HEK293 (cell line): ENCODE data around the gene AARS2.
A peak's percentile ranks its signal among the peaks of the same experiment; 100 is the strongest.

Experiments
- CTCF ChIA-PET: fragments of 350-600 bp; formaldehyde crosslinking; extraction: SDS; loops from one replicate; lab custom pipeline; 2021; ENCODE audit warnings: antibody characterized with exemption; lab: Yijun Ruan, JAX
- POLR2A ChIA-PET: fragments of 300-600 bp; formaldehyde crosslinking; extraction: SDS; loops from one replicate; lab custom pipeline; 2020; ENCODE audit warnings: antibody characterized with exemption, inconsistent platforms; lab: Yijun Ruan, JAX
- H3K27ac ChIP-seq: fragments of 200-500 bp; sonication (Bioruptor generic); 2 replicates; pipeline ENCODE4 v1.5.1; 2014; ENCODE audit warnings: low read depth, low read length, control low read depth, inconsistent platforms; ENCODE audit errors: extremely low read depth
- H3K36me3 ChIP-seq, 2 experiments: fragments of 200-500 bp in 1 of 2; sonication (Bioruptor generic) in 1 of 2; 1 replicate in 1 of 2; 2 replicates in 1 of 2; pipeline ENCODE4 v1.5.1; 2014 to 2017; ENCODE audit warnings: inconsistent platforms in 2 of 2, low read length in 2 of 2; ENCODE audit not compliant: control insufficient read depth in 2 of 2, insufficient read depth in 1 of 2
- H3K4me1 ChIP-seq: fragments of 200-500 bp; sonication (Bioruptor generic); 2 replicates; pipeline ENCODE4 v1.5.1; 2014; ENCODE audit warnings: mild to moderate bottlenecking, low read length, inconsistent platforms; ENCODE audit not compliant: control insufficient read depth, insufficient read depth
- H3K4me3 ChIP-seq: 2 replicates; pipeline ENCODE4 v1.5.1; 2011; ENCODE audit warnings: low read depth, mild to moderate bottlenecking, control low read depth, low read length, moderate library complexity
- H3K9me3 ChIP-seq: fragments of 200-500 bp; sonication (Bioruptor generic); 2 replicates; pipeline ENCODE4 v1.5.1; 2014; ENCODE audit warnings: low read depth, low read length, inconsistent platforms; ENCODE audit not compliant: control insufficient read depth, insufficient read depth
- EGR2 ChIP-seq: fragments of 450-650 bp; formaldehyde crosslinking; IDR thresholded peaks from 2 replicates; pipeline ENCODE4 v1.5.1; 2016; ENCODE audit warnings: low read depth, missing biosample characterization, missing genetic modification characterization
- KLF17 ChIP-seq: fragments of 450-650 bp; formaldehyde crosslinking; IDR thresholded peaks from 2 replicates; pipeline ENCODE4 v1.5.1; 2016; ENCODE audit warnings: missing biosample characterization, missing genetic modification characterization
- SCRT2 ChIP-seq: fragments of 450-650 bp; formaldehyde crosslinking; IDR thresholded peaks from 2 replicates; pipeline ENCODE4 v1.5.1; 2016; ENCODE audit warnings: missing biosample characterization, missing genetic modification characterization
- WT1 ChIP-seq: fragments of 450-650 bp; formaldehyde crosslinking; IDR thresholded peaks from 2 replicates; pipeline ENCODE4 v1.5.1; 2016; ENCODE audit warnings: missing biosample characterization, missing genetic modification characterization
- ZBTB20 ChIP-seq: fragments of 450-650 bp; formaldehyde crosslinking; IDR thresholded peaks from 2 replicates; pipeline ENCODE4 v1.5.1; 2016; ENCODE audit warnings: missing biosample characterization, missing genetic modification characterization
- ZBTB21 ChIP-seq: fragments of 450-650 bp; formaldehyde crosslinking; IDR thresholded peaks from 2 replicates; pipeline ENCODE4 v1.5.1; 2017; ENCODE audit warnings: missing biosample characterization, missing genetic modification characterization
- ZFHX2 ChIP-seq: fragments of 450-650 bp; formaldehyde crosslinking; conservative IDR thresholded peaks from 2 replicates; pipeline ENCODE4 v1.5.1; 2016; ENCODE audit warnings: missing biosample characterization, missing genetic modification characterization
- ZNF121 ChIP-seq: fragments of 450-650 bp; formaldehyde crosslinking; IDR thresholded peaks from 2 replicates; pipeline ENCODE4 v1.5.1; 2016; ENCODE audit warnings: missing biosample characterization, missing genetic modification characterization
- ZNF140 ChIP-seq: fragments of 450-650 bp; formaldehyde crosslinking; IDR thresholded peaks from 2 replicates; pipeline ENCODE4 v1.5.1; 2016; ENCODE audit warnings: missing biosample characterization, missing genetic modification characterization
- ZNF148 ChIP-seq: fragments of 450-650 bp; formaldehyde crosslinking; IDR thresholded peaks from 2 replicates; pipeline ENCODE4 v1.5.0; 2017; ENCODE audit warnings: missing biosample characterization, missing genetic modification characterization, borderline replicate concordance
- ZNF157 ChIP-seq: fragments of 450-650 bp; formaldehyde crosslinking; IDR thresholded peaks from 2 replicates; pipeline ENCODE4 v1.5.1; 2016; ENCODE audit warnings: missing biosample characterization, missing genetic modification characterization
- ZNF221 ChIP-seq: fragments of 450-650 bp; formaldehyde crosslinking; IDR thresholded peaks from 2 replicates; pipeline ENCODE4 v1.5.1; 2017; ENCODE audit warnings: missing biosample characterization, missing genetic modification characterization, borderline replicate concordance
- ZNF24 ChIP-seq: fragments of 450-650 bp; formaldehyde crosslinking; IDR thresholded peaks from 2 replicates; pipeline ENCODE4 v1.5.1; 2016; ENCODE audit warnings: missing biosample characterization, missing genetic modification characterization
- ZNF302 ChIP-seq: fragments of 450-650 bp; formaldehyde crosslinking; IDR thresholded peaks from 2 replicates; pipeline ENCODE4 v1.5.1; 2016; ENCODE audit warnings: missing biosample characterization, missing genetic modification characterization, low read depth
- ZNF335 ChIP-seq: fragments of 450-650 bp; formaldehyde crosslinking; conservative IDR thresholded peaks from 2 replicates; pipeline ENCODE4 v1.5.1; 2016; ENCODE audit warnings: missing biosample characterization, missing genetic modification characterization
- ZNF366 ChIP-seq: fragments of 450-650 bp; formaldehyde crosslinking; conservative IDR thresholded peaks from 2 replicates; pipeline ENCODE4 v1.5.1; 2016; ENCODE audit warnings: missing biosample characterization, missing genetic modification characterization
- ZNF404 ChIP-seq: fragments of 450-650 bp; formaldehyde crosslinking; IDR thresholded peaks from 2 replicates; pipeline ENCODE4 v1.5.1; 2017; ENCODE audit warnings: missing biosample characterization, missing genetic modification characterization
- ZNF561 ChIP-seq: fragments of 450-650 bp; IDR thresholded peaks from 2 replicates; pipeline ENCODE4 v1.5.1; 2018; ENCODE audit warnings: missing biosample characterization, missing genetic modification characterization, borderline replicate concordance
- ZNF596 ChIP-seq: fragments of 450-650 bp; IDR thresholded peaks from 2 replicates; pipeline ENCODE4 v1.5.0; 2018; ENCODE audit warnings: missing biosample characterization, mild to moderate bottlenecking, missing genetic modification characterization, moderate library complexity
- ZNF621 ChIP-seq: fragments of 450-650 bp; formaldehyde crosslinking; IDR thresholded peaks from 2 replicates; pipeline ENCODE4 v1.5.1; 2017; ENCODE audit warnings: missing biosample characterization, missing genetic modification characterization
- ZNF626 ChIP-seq: fragments of 450-650 bp; sonication (Bioruptor Pico); formaldehyde crosslinking; IDR thresholded peaks from 2 replicates; pipeline ENCODE4 v1.5.1; 2018; ENCODE audit warnings: missing biosample characterization, missing genetic modification characterization, inconsistent platforms
- ZNF677 ChIP-seq: fragments of 450-650 bp; IDR thresholded peaks from 2 replicates; pipeline ENCODE4 v1.5.0; 2018; ENCODE audit warnings: missing biosample characterization, mild to moderate bottlenecking, missing genetic modification characterization, moderate library complexity
- ZNF747 ChIP-seq: fragments of 450-650 bp; formaldehyde crosslinking; IDR thresholded peaks from 2 replicates; pipeline ENCODE4 v1.5.1; 2016; ENCODE audit warnings: missing biosample characterization, missing genetic modification characterization
- ZNF776 ChIP-seq: fragments of 450-650 bp; formaldehyde crosslinking; IDR thresholded peaks from 2 replicates; pipeline ENCODE4 v1.5.0; 2017; ENCODE audit warnings: missing biosample characterization, missing genetic modification characterization, borderline replicate concordance
- ZSCAN23 ChIP-seq: fragments of 450-650 bp; formaldehyde crosslinking; IDR thresholded peaks from 2 replicates; pipeline ENCODE4 v1.5.1; 2016; ENCODE audit warnings: missing biosample characterization, missing genetic modification characterization
- TF ChIP-seq, protein P1 (sequence below): fragments of 450-650 bp; formaldehyde crosslinking; IDR thresholded peaks from 2 replicates; pipeline ENCODE4 v1.5.1; 2016; ENCODE audit warnings: missing biosample characterization, missing genetic modification characterization
- TF ChIP-seq, protein P2 (sequence below): fragments of 450-650 bp; formaldehyde crosslinking; IDR thresholded peaks from 2 replicates; pipeline ENCODE4 v1.5.1; 2017; ENCODE audit warnings: missing biosample characterization, missing genetic modification characterization

AARS2 gene

GRCh38 chr6:44265722-44266233, 47.4 kb downstream of the AARS2 start:
- POLR2A ChIA-PET, result interaction anchor here (2.2 kb wide), 1 partner anchor 19 kb away, joined by 15 read pairs; the partner anchor contains the start of gene HSP90AB1
- CTCF ChIA-PET, result interaction anchor here (0.6 to 7.2 kb wide), 9 partner anchors 9 to 1850 kb away, joined by 3 to 208 read pairs (median 56); partner anchors contain the start of genes AARS2, SLC35B2 and SPATS1

GRCh38 chr6:44265007-44265721, 48.0 kb downstream of the AARS2 start, which contains the start of gene NFKBIE:
NFKBIE (minus strand) TSS chr6:44265551; CDS start chr6:44265346, 205 bp downstream.
- ChIA-PET POLR2A (interaction anchor here (0.6 to 2.2 kb wide), 3 partner anchors 18 to 555 kb away, joined by 3 to 15 read pairs (median 5); partner anchors contain the start of gene HSP90AB1), CTCF (interaction anchor here (0.7 to 7.2 kb wide), 10 partner anchors 9 to 79 kb away, joined by 3 to 208 read pairs (median 35); partner anchors contain the start of genes AARS2, SLC35B2 and SPATS1)
- peaks cover 4% of the 10 kb centered on the region; the same call in 1 of the 2 replicates for H3K4me1 ChIP-seq
- TF ChIP-seq, protein P1, sequence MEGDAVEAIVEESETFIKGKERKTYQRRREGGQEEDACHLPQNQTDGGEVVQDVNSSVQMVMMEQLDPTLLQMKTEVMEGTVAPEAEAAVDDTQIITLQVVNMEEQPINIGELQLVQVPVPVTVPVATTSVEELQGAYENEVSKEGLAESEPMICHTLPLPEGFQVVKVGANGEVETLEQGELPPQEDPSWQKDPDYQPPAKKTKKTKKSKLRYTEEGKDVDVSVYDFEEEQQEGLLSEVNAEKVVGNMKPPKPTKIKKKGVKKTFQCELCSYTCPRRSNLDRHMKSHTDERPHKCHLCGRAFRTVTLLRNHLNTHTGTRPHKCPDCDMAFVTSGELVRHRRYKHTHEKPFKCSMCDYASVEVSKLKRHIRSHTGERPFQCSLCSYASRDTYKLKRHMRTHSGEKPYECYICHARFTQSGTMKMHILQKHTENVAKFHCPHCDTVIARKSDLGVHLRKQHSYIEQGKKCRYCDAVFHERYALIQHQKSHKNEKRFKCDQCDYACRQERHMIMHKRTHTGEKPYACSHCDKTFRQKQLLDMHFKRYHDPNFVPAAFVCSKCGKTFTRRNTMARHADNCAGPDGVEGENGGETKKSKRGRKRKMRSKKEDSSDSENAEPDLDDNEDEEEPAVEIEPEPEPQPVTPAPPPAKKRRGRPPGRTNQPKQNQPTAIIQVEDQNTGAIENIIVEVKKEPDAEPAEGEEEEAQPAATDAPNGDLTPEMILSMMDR (tag by site-specific recombination), result peak; percentile 98
- TF ChIP-seq ZNF157 (tag by site-specific recombination), result no peak
- no peak for TF ChIP-seq ZNF621 (tag by site-specific recombination)
- peak; percentile 38; the same call in 1 of the 2 replicates for TF ChIP-seq ZFHX2
- TF ChIP-seq, protein P2, sequence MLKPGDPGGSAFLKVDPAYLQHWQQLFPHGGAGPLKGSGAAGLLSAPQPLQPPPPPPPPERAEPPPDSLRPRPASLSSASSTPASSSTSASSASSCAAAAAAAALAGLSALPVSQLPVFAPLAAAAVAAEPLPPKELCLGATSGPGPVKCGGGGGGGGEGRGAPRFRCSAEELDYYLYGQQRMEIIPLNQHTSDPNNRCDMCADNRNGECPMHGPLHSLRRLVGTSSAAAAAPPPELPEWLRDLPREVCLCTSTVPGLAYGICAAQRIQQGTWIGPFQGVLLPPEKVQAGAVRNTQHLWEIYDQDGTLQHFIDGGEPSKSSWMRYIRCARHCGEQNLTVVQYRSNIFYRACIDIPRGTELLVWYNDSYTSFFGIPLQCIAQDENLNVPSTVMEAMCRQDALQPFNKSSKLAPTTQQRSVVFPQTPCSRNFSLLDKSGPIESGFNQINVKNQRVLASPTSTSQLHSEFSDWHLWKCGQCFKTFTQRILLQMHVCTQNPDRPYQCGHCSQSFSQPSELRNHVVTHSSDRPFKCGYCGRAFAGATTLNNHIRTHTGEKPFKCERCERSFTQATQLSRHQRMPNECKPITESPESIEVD (tag by site-specific recombination), result no peak
- TF ChIP-seq ZNF747 (tag by site-specific recombination), result no peak
- TF ChIP-seq ZNF404 (tag by site-specific recombination), result no peak
- TF ChIP-seq ZNF148 (tag by site-specific recombination), result no peak
- no peak for TF ChIP-seq ZNF221 (tag by site-specific recombination)
- TF ChIP-seq ZNF366 (tag by site-specific recombination), result no peak

More at GRCh38 chr6:44265722-44266233, 47.4 kb downstream of the AARS2 start:
- Histone ChIP-seq H3K27ac (no peak overlapping the region), H3K9me3 (no peaks in the 10 kb centered on the region), H3K36me3 (peaks cover 0 to 10% of the 10 kb centered on the region in 2 experiments; a peak in 1 of 3 replicates), H3K4me3 (no peak overlapping the region), H3K4me1 (peaks cover 4% of the 10 kb centered on the region; the same call in 1 of the 2 replicates)
- TF ChIP-seq WT1 (no peak), ZNF24 (tag by site-specific recombination) (peak; percentile 100), ZNF677 (tag by site-specific recombination) (no peak), EGR2 (peak; percentile 42; the same call in 1 of the 2 replicates), SCRT2 (tag by site-specific recombination) (no peak), ZNF776 (tag by site-specific recombination) (no peak), ZFHX2 (peak; percentile 46; the same call in 1 of the 2 replicates), ZNF140 (no peak), ZNF747 (tag by site-specific recombination) (no peak), ZNF626 (tag by site-specific recombination) (no peak), ZNF596 (tag by site-specific recombination) (no peak), ZBTB20 (tag by site-specific recombination) (peak; percentile 98), ZNF302 (tag by site-specific recombination) (no peak), ZNF335 (tag by site-specific recombination) (0 out of 2 replicates have a peak, but pooled peaks have one; percentile 6), ZNF561 (no peak), KLF17 (0 out of 2 replicates have a peak, but pooled peaks have one; percentile 5), ZBTB21 (tag by site-specific recombination) (0 out of 2 replicates have a peak, but pooled peaks have one; percentile 25), ZSCAN23 (0 out of 2 replicates have a peak, but pooled peaks have one; percentile 56), ZNF121 (peak; percentile 94), ZNF366 (tag by site-specific recombination) (peak; percentile 96)

More at GRCh38 chr6:44265007-44265721, 48.0 kb downstream of the AARS2 start, which contains the start of gene NFKBIE:
- H3K27ac ChIP-seq, result peak within 1 kb of the TSS; percentile 76; the same call in 1 of the 2 replicates
- H3K9me3 ChIP-seq, result no peaks in the 10 kb centered on the region
- H3K4me3 ChIP-seq, result peak within 1 kb of the TSS; percentile 62
- H3K36me3 ChIP-seq, result peaks cover 0 to 16% of the 10 kb centered on the region in 2 experiments; a peak in 1 of 3 replicates
